Measurements from ENCODE around the gene EPHB4.

GRCh38 chr7:100823140-100823525 lies 4.2 kb downstream of the EPHB4 start:
- TF ChIP-seq CTCF (IDR thresholded peaks at IDR 0.05), result no peak
- TF ChIP-seq POLR2A (IDR thresholded peaks at IDR 0.05; ENCODE audit: low read depth), result no peak
- TF ChIP-seq POLR2AphosphoS5 (IDR thresholded peaks at IDR 0.05), result no peak

All from esophagus muscularis mucosa (tissue), 3 donors.